Upper lobe of right lung (tissue), 1 donor: ENCODE measurements around the gene LRFN2. TPM values are rescaled to one million over a fixed set of nuclear protein-coding genes. Genes with fewer than 3 reads are reported as not detected.

Source experiments
- ATAC-seq: fragments of 200-7000 bp; cut with Tn5 transposase; one replicate; pipeline ENCODE4 v1.9.1; 2020; ENCODE audit warnings: mild to moderate bottlenecking, moderate library complexity
- DNase-seq: peaks from one replicate; pipeline ENCODE4 v3.0.0-alpha.2; 2020
- H3K27ac ChIP-seq: fragments of 200-600 bp; one replicate; pipeline ENCODE4 v1.8.0; 2022
- H3K27me3 ChIP-seq: fragments of 200-600 bp; one replicate; pipeline ENCODE4 v1.8.0; 2022; ENCODE audit warnings: mild to moderate bottlenecking
- H3K36me3 ChIP-seq: fragments of 200-600 bp; one replicate; pipeline ENCODE4 v1.8.0; 2022
- H3K4me1 ChIP-seq: fragments of 200-600 bp; one replicate; pipeline ENCODE4 v1.8.0; 2022
- H3K4me3 ChIP-seq: fragments of 200-600 bp; one replicate; pipeline ENCODE4 v1.8.0; 2022; ENCODE audit warnings: mild to moderate bottlenecking
- H3K9me3 ChIP-seq: fragments of 200-600 bp; one replicate; pipeline ENCODE4 v1.8.0; 2022
- intact Hi-C: fragments of 100-400 bp; cut with DNase I; formaldehyde crosslinking; loops from one replicate; pipeline ENCODE4 v1.11.0; 2022
- total RNA-seq: library from RNA; stranded (reverse); fragmentation: NEBNext Ultra II Directional; extraction: Animal tissue kit (Norgen Biotek cat#: 25700); gene quantifications from one replicate; pipeline ENCODE4 v1.2.1, GENCODE V29; 2021
- TF ChIP-seq, protein P1 (sequence below): fragments of 200-600 bp; IDR thresholded peaks from one replicate; pipeline ENCODE4 v1.8.0; 2022; ENCODE audit warnings: antibody characterized with exemption
- donor health status: DM: no; HTN: yes; CAD: no; lungs with severe emphysema.

Gene LRFN2
- total RNA-seq, 1 donor from 2014 or later: not detected

DNA sequence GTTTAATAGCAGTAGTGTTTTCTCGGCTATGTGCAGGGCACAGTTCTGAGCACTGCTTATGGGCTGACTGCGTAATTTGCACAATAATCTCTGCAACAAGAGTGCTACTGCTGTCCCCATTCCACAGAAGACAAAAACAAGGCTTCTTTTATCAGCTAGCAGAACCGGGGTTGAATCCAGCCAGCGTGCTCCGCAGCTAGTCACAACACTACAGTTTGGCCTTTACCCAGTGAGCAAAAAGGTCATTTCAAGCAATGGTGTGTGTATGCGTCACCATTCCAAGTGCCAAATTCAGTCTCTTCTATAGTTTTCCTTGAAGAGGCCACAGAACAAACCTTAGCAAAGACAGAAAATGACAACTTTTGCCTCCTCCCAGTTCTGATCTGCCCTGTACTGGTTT lies 61.1 kb downstream of the LRFN2 start:
- DNase-seq (no peak), ATAC-seq (no peak)
- Histone ChIP-seq H3K36me3 (no peaks in the 10 kb centered on the region), H3K4me1 (no peaks in the 10 kb centered on the region), H3K27ac (no peak overlapping the region), H3K27me3 (no peaks in the 10 kb centered on the region), H3K4me3 (no peak overlapping the region), H3K9me3 (no peaks in the 10 kb centered on the region)
- intact Hi-C loops: no loop called here
- TF ChIP-seq, protein P1, sequence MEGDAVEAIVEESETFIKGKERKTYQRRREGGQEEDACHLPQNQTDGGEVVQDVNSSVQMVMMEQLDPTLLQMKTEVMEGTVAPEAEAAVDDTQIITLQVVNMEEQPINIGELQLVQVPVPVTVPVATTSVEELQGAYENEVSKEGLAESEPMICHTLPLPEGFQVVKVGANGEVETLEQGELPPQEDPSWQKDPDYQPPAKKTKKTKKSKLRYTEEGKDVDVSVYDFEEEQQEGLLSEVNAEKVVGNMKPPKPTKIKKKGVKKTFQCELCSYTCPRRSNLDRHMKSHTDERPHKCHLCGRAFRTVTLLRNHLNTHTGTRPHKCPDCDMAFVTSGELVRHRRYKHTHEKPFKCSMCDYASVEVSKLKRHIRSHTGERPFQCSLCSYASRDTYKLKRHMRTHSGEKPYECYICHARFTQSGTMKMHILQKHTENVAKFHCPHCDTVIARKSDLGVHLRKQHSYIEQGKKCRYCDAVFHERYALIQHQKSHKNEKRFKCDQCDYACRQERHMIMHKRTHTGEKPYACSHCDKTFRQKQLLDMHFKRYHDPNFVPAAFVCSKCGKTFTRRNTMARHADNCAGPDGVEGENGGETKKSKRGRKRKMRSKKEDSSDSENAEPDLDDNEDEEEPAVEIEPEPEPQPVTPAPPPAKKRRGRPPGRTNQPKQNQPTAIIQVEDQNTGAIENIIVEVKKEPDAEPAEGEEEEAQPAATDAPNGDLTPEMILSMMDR: no peak

DNA sequence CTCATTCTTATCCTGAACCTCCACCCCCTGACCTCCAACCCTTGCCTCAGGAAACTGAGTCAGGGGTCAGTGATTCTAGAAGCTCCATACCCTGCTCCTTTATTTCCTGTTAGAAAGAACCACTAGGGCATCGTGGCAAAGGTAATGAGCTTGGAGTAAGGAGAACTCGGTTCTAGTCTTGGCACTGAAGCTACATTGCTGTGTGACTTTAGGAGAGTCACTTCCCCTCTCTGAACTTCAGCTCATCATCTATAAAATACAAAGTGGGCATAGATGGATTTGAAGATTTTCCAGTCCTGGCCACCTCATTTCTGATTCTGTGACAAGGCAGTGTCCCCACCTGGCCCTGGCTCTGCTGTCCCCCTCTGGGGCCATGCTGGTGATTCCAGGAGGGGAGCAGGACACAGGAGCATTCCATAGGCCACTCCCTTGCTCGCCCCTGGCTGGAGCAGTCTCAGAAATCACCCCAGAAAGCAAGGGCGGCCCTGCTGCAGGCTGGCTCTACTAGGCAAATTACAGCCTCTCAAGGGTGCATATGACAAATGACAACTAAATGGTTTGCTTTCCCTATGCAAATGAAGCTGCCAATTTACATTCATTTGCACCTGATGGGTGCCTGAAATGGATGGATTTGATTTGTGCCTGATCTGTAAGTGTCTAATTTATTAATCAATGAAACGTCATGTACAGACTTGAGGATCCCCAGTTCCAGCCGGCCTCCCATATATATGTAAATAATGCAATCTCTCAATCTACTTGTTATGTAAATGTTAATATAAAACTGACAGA lies 62.2 kb downstream of the LRFN2 start:
- ATAC-seq (no peak), DNase-seq (no peak)
- H3K4me1 ChIP-seq: no peaks in the 10 kb centered on the region
- no peak overlapping the region for H3K4me3 ChIP-seq
- no peaks in the 10 kb centered on the region for H3K9me3 ChIP-seq
- H3K36me3 ChIP-seq: no peaks in the 10 kb centered on the region
- intact Hi-C loops: no loop called here
- TF ChIP-seq, protein P1: no peak
- no peak overlapping the region for H3K27ac ChIP-seq
- H3K27me3 ChIP-seq: peaks cover 5% of the 10 kb centered on the region

DNA sequence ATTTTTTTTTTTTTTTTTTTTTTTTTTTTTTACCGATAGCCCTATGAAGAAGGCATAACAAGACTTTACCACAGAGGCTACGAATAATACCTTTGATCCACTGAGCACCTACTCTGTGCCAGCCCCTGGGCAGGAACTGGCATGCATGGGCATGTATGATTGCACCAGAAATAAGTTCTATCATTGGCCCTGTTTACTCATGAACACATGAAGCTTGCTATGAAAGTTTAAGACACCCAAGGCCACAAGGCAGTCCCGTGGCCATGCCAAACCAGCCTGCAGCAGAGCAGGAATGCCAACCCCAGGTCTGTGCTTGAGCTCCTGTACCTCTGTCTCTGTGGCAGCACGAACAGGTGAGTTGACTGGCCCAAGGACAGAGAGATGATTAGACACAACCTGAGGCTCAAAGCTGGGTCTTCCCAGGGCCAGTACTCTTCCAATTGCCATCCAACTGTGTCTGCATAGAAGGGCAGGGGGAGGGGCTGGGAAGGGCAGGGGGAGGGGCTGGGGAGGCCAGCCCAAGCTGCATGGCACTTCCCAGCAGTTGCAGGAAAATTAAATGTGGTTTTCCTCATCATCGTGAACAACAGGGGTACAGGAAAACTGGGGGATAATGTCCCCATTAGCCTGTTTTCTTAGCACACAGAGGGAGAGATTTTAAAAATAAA lies 63.5 kb downstream of the LRFN2 start:
- no peaks in the 10 kb centered on the region for H3K9me3 ChIP-seq
- no peaks in the 10 kb centered on the region for H3K36me3 ChIP-seq
- TF ChIP-seq, protein P1: no peak
- H3K4me3 ChIP-seq: no peak overlapping the region
- ATAC-seq: no peak
- peaks cover 8% of the 10 kb centered on the region for H3K27me3 ChIP-seq
- no peak for DNase-seq
- H3K27ac ChIP-seq: no peak overlapping the region
- no peaks in the 10 kb centered on the region for H3K4me1 ChIP-seq
- intact Hi-C loops: no loop called here

DNA sequence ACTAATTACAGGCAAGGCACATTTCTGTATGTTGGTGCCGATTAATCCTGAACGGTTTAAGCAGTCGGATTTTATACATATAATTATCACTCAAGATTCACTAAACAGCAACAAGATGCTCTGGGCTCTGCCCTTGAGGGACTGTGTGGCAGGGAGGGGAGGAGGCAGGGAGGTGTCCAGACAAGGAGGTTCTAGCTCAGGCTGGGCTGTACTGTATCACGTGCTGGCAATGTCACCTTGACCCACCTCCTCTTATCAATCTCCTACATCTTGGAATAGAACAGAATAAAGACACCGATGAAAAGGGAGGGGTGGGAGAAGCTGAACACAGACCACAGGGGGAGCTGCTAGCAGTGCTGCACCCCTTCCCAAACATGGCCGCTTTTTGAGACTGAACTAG lies 65.7 kb downstream of the LRFN2 start:
- no peak for ATAC-seq
- intact Hi-C loops: no loop called here
- TF ChIP-seq, protein P1: no peak

DNA sequence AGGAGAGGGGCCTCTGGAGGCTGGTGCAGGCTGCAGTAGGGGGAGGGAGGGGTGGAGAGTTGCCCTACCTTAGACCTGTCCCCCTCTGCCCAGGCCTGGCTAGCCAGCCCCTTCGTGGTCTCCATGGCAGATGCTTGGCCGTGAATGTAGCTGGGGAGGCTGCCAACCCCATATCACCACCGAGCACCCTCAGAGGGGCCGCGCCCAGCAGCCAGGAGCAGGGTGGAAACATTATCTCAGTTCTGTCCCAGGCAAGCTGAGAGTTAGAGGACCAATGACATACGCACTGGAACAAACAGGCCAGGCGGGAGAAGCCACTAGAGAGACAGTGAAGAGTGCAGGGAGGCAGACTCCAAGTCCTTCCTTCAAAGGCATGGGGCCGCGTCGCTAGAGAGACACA lies 66.5 kb downstream of the LRFN2 start:
- Histone ChIP-seq H3K9me3 (no peaks in the 10 kb centered on the region), H3K27me3 (peaks cover 16% of the 10 kb centered on the region), H3K4me3 (no peak overlapping the region), H3K27ac (no peak overlapping the region), H3K4me1 (no peaks in the 10 kb centered on the region), H3K36me3 (no peaks in the 10 kb centered on the region)
- TF ChIP-seq, protein P1: no peak
- DNase-seq (no peak), ATAC-seq (no peak)
- intact Hi-C loops: no loop called here

More for the DNA sequence above, 65.7 kb downstream of the LRFN2 start:
- H3K4me1 ChIP-seq: no peaks in the 10 kb centered on the region
- H3K27ac ChIP-seq: no peak overlapping the region
- no peak for DNase-seq
- H3K4me3 ChIP-seq: no peak overlapping the region
- H3K27me3 ChIP-seq: peaks cover 16% of the 10 kb centered on the region
- no peaks in the 10 kb centered on the region for H3K36me3 ChIP-seq
- no peaks in the 10 kb centered on the region for H3K9me3 ChIP-seq
